ENCODE measurements around the gene IL3RA.
"Not testable (repeated sequence)": the region's sequence is repeated elsewhere in the genome, so short reads cannot be mapped to it uniquely, and the experiment has no call there.

The IL3RA gene

DNA sequence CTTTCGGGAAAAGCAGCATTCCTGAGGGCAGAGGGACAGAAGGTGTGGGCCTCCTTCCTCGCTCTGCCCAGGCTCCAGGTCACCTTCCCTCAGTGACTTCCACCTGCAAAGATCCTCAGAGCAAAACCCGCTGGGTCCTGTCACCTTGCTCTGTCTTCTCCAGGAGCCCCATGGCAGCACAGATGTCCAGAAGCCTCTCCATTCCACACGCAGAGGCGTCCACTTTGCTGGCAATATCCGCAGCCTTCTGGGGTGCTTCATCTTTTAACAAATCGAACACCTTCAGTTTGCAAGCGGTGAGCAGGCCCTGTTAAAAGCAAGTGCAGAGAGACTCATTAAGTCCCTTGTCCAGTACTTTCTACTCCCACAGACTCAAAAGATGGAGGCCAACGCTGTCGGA is 88.8 kb downstream of the IL3RA start:
- ATAC-seq (no peak), DNase-seq (no peak)

DNA sequence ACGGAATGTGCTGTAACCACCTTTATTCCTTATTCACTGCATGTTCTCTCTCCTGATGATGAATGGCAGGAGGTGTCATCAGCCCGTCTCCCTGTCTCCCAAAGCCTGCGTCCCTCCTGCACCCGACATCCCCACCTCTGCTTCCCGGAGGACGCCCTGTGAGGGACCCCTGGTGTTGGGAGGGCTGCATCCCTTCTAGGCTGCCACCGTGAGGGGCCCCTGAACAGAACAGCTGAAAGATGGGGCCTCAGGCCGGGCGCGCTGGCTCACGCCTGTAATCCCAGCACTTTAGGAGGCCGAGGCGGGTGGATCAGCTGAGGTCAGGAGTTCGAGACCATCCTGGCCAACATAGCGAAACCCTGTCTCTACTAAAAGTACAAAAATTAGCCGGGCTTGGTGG is 89.7 kb downstream of the IL3RA start:
- not testable (repeated sequence) for ATAC-seq, DNase-seq

DNA sequence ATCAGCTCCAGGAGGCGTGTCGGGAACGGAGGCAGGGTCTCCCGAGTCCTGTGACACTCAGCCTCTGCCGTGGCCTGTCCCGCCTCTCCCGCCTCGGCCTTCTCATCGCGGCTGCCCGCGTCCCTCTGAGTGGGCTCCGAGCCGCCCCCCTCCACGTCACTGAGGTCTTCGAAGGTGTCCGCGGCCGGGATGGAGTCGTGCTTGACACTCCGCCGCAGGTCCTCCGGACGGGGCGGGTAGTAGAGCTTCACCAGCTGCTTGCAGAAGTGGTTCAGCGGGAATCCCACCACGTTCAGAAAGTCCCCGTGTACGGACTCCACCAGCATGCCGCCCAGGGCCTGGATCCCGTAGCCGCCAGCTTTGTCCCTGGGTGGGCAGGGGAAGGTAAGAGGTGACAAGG is 91.2 kb downstream of the IL3RA start:
- DNase-seq (no peak), ATAC-seq (no peak)

DNA sequence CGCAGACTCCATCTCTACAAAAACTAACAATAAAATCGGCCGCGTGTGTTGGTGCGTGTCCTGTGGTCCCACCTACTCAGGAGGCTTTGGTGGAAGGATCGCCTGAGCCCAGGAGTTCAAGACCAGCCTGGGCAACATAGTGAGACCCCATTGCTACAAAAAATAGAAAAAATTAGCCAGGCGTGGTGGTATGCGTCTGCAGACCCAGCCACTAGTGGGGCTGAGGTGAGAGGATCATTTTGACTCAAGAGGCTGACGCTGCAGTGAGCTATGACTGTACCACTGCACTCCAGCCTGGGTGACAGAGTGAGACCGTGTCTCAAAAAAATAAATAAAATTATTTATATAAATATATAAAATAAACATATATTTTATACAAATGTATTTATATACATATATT is 93.9 kb downstream of the IL3RA start:
- ATAC-seq = no peak

More for the DNA sequence above, 93.9 kb downstream of the IL3RA start:
- no peak for DNase-seq

Measured in stimulated activated naive CD8-positive, alpha-beta T cell treated with anti-CD3 and anti-CD28 coated beads, Interleukin-15, Interleukin-2, amounts not matched to agents 100 U/mL and 50 U/mL, for 24 hours (primary cell).